Right lobe of liver (tissue), 4 donors: ENCODE data around the gene DIP2A.

Source experiments
- POLR2A ChIP-seq: fragments of 450-650 bp; IDR thresholded peaks from one replicate; pipeline ENCODE4 v1.6.1; 2017; ENCODE audit warnings: antibody characterized with exemption, mild to moderate bottlenecking
- TF ChIP-seq, protein P1 (sequence below), 4 donors: fragments of 200-600 bp in 3 of 4; fragments of 450-650 bp in 1 of 4; IDR thresholded peaks; one replicate each; pipeline versions ENCODE4 v1.5.1 to v1.8.0; 2016 to 2022; ENCODE audit warnings: antibody characterized with exemption in 4 of 4, mild to moderate bottlenecking in 2 of 4
- donor health status: DM: no; HTN: no; CAD: no.
- donor health status: DM: no; HTN: no; CAD: no.
- donor health status: DM: no; HTN: yes; CAD: no.

DNA sequence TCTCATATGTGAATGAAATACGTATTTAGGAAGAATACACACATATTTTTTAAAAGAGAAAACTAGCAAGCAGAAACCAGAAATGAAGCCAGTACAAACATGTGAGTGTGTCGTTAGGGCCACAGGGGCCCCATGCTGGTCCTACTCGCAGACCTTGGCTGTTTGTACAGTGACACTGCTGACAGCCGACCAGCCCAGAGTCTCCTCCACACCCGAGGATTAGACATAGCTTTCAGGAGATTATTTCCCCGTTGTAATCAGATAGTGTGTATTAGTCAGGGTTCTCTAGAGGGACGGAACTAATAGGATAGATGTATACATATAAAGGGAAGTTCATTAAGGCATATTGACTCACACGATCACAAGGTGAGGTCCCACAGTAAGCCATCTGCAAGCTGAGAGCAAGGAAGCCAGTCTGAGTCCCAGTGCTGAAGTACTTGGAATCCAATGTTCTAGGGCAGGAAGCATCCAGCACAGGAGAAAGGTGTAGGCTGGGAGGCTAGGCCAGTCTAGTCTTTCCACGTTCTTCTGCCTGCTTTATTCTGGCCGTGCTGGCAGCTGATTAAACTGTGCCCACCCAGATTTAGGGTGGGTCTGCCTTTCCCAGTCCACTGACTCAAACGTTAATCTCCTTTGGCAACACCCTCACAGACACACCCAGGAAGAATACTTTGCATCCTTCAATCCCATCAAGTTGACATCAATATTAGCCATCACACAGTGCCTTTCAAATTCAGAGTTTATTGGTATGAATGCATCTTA is 51.2 kb downstream of the DIP2A start:
- TF ChIP-seq, protein P1, sequence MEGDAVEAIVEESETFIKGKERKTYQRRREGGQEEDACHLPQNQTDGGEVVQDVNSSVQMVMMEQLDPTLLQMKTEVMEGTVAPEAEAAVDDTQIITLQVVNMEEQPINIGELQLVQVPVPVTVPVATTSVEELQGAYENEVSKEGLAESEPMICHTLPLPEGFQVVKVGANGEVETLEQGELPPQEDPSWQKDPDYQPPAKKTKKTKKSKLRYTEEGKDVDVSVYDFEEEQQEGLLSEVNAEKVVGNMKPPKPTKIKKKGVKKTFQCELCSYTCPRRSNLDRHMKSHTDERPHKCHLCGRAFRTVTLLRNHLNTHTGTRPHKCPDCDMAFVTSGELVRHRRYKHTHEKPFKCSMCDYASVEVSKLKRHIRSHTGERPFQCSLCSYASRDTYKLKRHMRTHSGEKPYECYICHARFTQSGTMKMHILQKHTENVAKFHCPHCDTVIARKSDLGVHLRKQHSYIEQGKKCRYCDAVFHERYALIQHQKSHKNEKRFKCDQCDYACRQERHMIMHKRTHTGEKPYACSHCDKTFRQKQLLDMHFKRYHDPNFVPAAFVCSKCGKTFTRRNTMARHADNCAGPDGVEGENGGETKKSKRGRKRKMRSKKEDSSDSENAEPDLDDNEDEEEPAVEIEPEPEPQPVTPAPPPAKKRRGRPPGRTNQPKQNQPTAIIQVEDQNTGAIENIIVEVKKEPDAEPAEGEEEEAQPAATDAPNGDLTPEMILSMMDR (IDR thresholded peaks at IDR 0.05), result no peak
- TF ChIP-seq POLR2A, result no peak
